Endometrial microvascular endothelial cells (primary cell): Measurements from ENCODE around the gene PTRHD1. TPM values are rescaled to one million over a fixed set of nuclear protein-coding genes. Genes with fewer than 3 reads are reported as not detected.

Experiments used
- in situ Hi-C: cut with HindIII; loops from 2 replicates; pipeline ENCODE4 v1.10.0; 2017; ENCODE audit warnings: low sequenced_read_pairs, low pct_unique_long_range_greater_than_20kb; ENCODE audit errors: inconsistent ontology term
- total RNA-seq: library from RNA; depleted of rRNA; stranded (reverse); fragments of >200 nt; gene quantifications from one replicate; pipeline ENCODE4 v1.2.3, GENCODE V29; 2015; ENCODE audit errors: inconsistent ontology term

PTRHD1 gene
- total RNA-seq, 1 donor from 2014 or later, result 32.2 TPM

DNA sequence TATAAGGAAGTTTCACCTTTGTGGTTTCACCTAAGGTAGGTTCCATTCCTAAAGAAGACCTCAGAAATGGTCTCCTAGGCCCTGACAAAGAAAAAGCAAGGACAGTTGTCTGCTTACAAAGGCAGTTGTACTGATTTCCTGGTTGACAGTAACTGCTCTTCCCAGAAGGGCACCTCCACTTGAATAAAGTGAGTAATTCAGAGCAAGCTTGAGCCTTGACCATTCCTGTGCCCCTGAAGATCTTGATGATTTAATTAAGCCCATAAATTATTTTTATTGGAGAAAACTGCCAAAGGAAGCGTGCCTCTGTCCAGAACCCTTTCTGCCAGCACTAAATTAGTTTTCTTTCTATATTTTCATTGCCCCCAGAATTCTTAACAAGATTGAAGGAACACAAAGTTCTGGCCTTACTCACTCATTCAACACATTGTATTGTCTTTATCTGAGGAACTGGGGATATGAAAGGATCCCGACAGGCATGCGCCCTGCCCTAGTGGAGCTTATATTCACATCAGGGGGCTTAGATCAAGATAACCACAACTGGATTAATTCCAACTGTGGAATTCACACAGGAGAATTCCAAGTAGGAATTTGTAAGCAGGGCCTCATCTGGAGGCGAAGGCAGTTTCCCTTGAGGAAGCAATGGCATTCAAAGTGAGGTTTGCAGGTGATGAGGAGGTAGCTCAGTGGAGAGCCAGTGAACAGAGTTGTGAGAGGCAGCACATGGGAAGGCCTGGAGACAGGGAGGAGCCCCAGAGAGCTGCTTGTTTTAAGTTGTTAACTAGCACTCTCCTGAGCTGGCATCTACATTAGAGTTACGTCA is 21.2 kb downstream of the PTRHD1 start:
- in situ Hi-C loops, result no loop called here

DNA sequence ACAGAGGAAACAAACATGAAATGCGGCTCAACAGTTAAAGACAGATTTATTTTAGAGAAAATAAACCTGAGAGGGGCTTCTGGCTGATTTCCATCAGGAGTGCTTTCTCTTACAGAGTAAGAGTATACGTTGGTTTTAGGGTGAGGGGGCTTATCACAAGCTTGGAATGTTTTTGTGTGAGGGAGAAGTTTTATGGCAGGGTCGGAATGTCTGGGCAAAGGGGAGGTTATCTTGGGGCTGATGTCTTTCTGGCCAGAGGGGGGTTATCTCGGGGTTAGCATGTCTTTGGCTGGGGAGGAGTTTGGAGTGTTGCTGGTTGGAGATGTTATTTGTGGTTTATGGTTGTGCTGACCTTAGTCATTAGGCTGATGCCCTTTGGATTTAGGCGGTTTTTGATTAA is 22.1 kb downstream of the PTRHD1 start:
- in situ Hi-C loops, result no loop called here

DNA sequence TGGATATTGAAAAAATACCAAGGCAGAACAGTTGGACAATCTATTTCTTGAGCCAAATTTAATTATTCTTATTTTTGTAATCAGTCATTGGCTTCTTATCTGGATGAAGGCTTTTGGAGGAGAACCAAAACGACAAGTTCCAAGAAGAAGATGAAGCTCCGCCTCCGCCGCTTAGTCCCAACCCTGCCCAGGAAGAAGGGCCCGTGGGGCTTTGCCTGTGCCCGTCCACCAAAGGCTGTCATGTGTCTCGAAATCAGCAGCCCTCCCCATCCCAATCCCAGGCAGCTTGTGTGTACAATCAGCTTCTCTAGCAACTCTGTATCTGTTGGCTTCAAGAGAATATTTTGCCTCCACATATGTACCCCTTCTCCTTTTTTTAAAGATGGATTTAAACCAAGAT is 24.6 kb downstream of the PTRHD1 start:
- in situ Hi-C loops, result no loop called here

DNA sequence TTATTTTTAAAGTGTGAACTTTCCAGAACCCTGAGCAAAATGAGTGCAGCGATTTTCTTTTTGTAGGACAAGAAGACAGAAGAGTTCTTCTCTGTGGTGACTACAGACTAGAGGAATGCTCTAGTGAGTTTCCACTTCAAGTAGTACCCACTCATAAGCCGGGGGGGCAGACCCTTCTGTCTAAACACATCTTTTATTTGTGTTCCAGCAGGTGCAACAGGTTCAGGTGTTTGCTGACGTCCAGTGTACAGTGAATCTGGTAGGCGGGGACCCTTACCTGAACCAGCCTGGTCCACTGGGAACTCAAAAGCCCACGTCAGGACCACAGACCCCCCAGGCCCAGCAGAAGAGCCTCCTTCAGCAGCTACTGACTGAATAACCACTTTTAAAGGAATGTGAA is 25.2 kb downstream of the PTRHD1 start:
- in situ Hi-C loops, result no loop called here

DNA sequence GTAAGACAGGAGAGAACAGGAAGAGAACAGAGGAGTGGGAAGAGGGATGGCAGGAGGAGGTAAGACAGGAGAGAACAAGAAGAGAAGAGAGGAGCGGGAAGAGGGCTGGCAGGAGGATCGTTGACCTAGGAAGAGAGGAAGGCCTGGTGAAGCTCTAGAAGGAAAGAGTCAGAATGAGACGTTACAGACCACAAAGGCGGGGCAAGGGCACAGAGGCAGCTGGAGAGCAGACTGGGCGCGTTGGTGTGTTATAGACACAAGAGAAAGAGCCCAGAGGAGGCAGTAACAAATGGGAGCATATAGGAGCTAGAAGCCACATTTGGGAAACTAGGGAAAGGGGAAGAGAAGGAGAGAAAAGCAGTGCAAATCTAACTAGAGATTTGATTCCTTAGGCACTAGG is 26.6 kb downstream of the PTRHD1 start:
- in situ Hi-C loops, result no loop called here

DNA sequence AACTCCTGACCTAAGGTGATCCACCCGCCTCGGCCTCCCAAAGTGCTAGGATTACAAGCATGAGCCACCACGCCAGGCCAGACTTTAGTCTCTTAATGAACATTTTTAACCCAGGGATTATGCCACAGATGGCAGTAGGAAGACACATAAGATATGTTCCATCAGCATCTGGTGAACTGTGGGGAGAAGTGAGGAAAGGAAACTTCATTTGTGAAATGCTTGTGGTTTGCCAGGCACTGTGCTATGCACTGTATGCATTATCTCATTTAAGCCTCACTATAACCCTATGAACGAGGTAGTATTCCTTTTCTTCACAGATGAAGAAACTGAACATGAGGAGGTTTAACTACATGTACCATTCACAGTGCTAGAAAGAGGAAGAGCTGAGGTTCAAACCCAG is 29.3 kb downstream of the PTRHD1 start:
- in situ Hi-C loops, result no loop called here

DNA sequence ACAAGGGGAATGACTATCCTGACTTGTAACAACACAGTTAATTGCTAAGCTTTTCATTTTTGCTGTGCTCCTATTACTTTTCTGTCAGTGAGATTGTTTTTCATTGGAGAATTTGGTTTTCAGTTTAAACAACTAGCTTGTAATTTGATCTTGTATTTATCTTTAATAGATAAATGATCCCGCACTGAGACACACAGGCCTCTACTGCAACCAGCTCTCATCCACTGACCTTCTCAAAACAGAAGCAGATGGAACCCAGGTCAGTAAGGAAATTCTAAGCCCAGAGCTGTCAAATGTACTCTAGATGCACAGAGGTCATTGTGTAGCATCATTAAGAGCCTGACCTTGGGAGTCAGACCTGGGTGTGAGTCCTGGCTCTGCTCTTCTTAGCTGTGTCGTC is 30.7 kb downstream of the PTRHD1 start:
- in situ Hi-C loops, result no loop called here

DNA sequence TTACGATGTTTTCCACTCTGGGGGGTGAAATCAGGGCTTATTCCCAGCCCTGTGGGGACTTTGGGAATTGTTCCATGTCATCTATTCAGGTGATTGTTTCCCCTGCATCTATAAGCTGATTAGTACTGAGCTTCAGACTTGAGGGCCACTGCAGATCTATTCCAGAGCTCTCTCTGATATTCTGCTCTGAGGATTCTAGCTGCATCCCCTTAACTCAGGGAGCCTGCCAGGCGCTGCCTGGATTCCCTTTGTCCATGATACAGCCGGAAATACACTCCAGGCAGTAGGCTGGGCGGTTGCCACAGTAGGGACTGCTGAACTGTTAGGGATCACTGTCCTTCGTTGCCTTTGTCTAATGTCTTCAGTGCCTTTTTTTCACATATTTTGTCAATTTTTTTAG is 31.3 kb downstream of the PTRHD1 start:
- in situ Hi-C loops, result no loop called here

DNA sequence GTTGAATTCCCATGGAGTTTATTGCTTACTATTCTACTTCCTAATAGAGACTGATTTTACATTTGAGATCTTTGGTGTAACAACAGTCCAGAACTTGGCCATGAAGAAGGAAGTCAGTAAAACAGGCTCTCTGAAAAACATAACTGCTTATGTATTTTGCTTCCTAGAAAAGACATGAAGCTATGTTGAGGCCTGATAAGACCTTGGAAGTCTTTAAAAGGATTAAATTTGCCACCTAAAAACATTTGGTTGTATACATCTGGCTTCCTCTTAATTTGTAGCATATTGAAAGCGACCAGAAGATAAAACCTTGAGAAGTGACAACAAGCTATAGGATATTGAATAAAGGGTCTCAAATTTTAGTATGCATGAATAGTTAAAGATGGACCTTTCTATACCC is 36.4 kb downstream of the PTRHD1 start:
- in situ Hi-C loops, result no loop called here

DNA sequence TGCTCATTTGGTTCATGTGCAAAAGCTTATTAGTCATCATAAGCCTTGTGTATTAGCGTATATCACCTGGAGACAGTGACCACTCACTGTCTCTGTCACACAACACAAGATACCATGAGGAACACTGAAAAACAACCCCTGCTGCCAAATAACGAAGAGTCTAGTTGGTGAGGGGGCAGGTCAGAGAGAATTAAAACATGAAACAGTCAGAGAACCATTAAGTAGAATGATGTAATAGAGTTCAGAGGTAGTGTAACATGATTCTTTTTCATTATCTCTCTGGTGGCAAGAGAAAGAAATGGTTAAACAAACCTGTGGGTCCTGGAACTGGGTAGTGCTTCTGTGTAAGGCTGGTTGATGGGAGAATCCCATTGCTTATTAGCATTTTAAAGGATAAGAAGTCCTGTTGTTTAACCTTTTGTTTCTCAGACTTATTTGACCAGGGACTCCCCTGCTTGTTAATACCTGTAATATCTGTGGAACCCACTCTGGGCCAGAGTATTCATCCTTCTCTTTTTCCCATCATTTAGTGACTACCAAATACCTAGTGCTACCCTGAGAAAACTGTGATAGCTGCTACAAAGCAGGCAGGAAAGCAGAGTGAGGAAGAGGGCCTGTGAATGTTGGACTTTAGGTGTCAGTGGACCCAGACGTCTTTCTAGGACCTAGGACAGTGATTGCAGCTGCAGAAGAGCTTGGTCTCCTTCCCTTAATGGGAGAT is 38.0 kb downstream of the PTRHD1 start:
- in situ Hi-C loops, result no loop called here

DNA sequence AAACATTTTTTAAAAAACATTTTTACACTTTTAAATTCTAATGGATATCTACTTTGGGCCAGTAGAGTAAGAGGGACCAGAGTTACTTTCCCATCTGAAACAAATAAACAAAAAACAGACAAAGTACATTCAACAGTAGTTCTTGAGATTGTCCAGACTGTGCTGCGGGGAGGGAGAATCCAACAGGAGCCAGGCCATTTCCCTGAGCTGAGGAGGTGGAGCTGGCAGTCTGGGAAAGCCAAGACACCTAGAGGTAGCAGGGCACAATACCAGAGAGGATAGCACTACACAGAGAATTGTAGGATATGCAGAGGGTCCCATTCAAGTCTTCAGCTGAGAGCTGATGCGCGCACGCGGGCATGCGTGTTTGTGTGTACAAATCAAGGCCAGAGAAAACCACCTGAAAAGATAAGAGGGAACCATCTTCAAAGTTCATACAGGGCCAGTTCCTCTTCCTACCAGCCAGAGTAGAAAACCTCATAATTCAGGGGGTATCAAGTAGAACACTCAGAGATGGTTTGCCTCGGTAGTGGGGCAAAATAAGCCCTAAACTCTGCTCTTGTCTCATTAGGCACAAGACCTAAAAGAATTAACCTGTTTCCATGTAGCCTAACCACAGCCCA is 44.0 kb downstream of the PTRHD1 start:
- in situ Hi-C loops, result no loop called here

DNA sequence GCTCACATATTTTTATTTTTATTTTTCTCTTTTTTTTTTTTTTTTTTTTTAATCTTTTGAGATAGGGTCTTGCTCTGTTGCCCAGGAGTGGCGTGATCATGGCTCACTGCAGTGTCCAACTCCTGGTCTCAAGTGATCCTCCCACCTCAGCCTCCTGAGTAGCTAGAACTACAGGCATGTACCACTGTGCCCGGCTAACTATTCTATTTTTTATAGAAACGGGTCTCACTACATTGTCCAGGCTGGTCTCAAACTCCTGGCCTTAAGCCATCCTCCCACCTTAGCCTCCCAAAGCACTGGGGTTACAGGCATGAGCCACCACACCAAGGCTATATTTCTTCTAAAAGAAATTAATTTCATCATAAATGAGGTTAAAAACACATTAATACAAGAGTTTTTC is 45.9 kb downstream of the PTRHD1 start:
- in situ Hi-C loops, result no loop called here

DNA sequence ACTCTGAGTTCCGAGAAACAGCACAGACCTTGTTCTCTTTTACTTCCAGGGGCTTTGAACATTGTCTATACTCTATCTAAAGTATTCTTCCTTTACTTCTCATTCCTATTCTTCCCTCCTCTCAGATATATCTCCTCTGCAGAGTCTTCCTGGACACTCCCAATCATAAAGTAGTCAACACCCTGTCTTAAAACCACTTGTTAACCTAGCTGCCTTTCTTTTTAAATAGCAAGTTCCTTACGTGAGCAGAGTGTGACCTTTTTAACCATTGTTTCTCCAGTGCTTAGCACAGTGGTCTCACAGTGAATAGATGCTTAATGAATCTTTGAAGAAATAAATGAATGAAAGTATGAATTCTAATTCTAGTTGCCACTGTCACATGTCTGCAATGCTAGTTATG is 47.4 kb downstream of the PTRHD1 start:
- in situ Hi-C loops, result no loop called here

DNA sequence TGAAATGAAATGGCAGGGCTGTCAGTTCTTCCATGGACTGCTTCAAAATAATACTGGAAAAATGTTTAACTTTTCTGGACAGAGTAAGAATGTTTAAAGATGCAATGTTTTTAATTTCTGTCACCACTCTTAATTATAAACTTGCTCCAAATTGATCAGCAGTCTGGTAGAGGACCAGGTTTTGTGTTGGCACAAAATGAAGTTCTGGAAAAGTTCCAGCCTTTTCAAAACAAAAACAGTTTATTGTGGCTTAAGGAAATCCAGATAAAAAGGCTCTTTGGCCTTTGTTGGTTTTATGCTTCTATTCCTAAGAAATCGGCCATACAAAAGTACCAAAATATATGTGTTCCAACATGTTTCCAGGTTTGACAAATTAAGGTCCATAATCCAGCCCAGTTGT is 48.8 kb downstream of the PTRHD1 start:
- in situ Hi-C loops, result no loop called here

DNA sequence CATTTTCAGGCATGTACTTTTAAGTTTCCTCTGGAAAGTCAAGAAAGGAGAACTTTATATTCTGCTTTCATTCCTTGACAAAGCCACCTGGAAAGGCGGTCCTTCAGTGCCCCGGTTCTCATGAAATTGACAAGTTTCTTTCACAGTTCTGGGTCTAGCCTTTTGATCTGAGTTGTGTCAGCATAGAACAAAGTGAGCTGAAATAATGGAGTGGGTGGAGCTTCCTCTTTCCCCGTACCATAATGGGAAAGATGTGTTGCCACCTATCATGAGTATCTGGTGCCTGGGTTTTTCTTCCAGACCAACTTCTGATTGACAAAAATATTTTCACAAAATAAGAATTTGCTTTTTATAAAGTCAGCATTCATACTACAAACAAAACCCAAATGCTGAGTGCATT is 49.3 kb downstream of the PTRHD1 start:
- in situ Hi-C loops, result no loop called here

DNA sequence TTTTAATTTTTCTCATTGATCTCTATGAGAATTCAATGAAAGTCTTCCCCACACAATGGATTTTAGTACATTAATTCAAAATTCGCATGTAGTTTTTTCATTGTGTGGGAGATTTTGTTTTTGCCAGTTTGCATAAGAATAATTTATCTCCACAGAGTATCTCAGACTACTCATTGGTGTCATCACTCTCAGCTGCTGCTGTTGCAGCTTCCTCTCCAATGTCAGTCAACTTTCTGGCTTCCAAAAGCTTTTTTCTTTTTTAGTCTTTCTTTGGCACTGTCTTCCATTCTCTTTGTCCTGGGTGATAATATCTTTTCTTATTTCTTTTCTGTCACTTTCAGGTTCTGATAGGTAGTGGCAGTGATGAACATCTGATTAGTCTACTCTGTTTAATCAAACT is 50.5 kb downstream of the PTRHD1 start:
- in situ Hi-C loops, result no loop called here

DNA sequence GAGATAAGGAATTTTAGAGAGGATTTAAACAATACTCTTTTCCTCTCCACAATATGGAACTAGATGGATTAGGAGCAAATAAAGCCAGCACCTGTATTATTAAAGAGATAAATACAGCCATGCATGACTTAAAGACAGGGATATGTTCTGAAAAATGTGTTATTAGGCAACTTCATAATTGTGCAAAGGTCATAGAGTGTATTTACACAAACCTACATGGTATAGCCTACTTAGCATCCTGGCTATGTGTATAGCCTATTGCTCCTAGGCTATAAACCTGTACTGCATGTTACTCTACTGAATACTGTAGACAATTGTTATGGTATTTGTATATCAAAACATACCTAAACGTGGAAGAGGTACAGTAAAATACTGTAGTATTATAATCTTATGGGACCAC is 53.0 kb downstream of the PTRHD1 start:
- in situ Hi-C loops, result no loop called here
